Tibial artery (tissue), 4 donors: ENCODE results near the gene LHPP.

Source experiments
- DNase-seq, 2 donors: peaks; one replicate each; pipeline ENCODE4 v3.0.0-alpha.2; 2019
- H3K27ac ChIP-seq, 2 donors: fragments of 200-600 bp; sonication (generic) in 1 of 2; 1 replicate in 1 of 2; 2 replicates in 1 of 2; pipeline ENCODE4 v1.5.1; 2018 to 2019; ENCODE audit warnings: mild to moderate bottlenecking in 1 of 2
- H3K27me3 ChIP-seq, 2 donors: fragments of 200-600 bp; sonication (generic) in 1 of 2; one replicate each; pipeline versions ENCODE4 v1.5.1 to v1.6.0; 2016 to 2019
- H3K36me3 ChIP-seq, 3 donors: fragments of 200-600 bp; sonication (generic) in 2 of 3; one replicate each; pipeline ENCODE4 v1.5.1; 2016 to 2019; ENCODE audit warnings: mild to moderate bottlenecking in 2 of 3
- H3K4me1 ChIP-seq, 4 donors: fragments of 200-600 bp; sonication (generic) in 2 of 4; 1 replicate in 3 of 4; 2 replicates in 1 of 4; pipeline ENCODE4 v1.5.1; 2016 to 2019
- H3K4me3 ChIP-seq, 2 donors: fragments of 200-600 bp; sonication (generic) in 1 of 2; 1 replicate in 1 of 2; 2 replicates in 1 of 2; pipeline ENCODE4 v1.5.1; 2018 to 2019; ENCODE audit warnings: mild to moderate bottlenecking in 2 of 2
- H3K9me3 ChIP-seq, 3 donors: fragments of 200-600 bp; sonication (generic) in 1 of 3; one replicate each; pipeline ENCODE4 v1.5.1; 2016 to 2019
- CTCF ChIP-seq, 2 experiments: fragments of 200-600 bp in 1 of 2; fragments of 450-650 bp in 1 of 2; IDR thresholded peaks; one replicate each; pipeline ENCODE4 v1.5.1; 2017 to 2019; ENCODE audit warnings: antibody characterized with exemption in 2 of 2, mild to moderate bottlenecking in 1 of 2, moderate library complexity in 1 of 2
- intact Hi-C: fragments of 100-400 bp; cut with DNase I; formaldehyde crosslinking; loops from one replicate; pipeline ENCODE4 v1.15.0; 2023; ENCODE audit warnings: low total_unique reads

Gene LHPP

DNA sequence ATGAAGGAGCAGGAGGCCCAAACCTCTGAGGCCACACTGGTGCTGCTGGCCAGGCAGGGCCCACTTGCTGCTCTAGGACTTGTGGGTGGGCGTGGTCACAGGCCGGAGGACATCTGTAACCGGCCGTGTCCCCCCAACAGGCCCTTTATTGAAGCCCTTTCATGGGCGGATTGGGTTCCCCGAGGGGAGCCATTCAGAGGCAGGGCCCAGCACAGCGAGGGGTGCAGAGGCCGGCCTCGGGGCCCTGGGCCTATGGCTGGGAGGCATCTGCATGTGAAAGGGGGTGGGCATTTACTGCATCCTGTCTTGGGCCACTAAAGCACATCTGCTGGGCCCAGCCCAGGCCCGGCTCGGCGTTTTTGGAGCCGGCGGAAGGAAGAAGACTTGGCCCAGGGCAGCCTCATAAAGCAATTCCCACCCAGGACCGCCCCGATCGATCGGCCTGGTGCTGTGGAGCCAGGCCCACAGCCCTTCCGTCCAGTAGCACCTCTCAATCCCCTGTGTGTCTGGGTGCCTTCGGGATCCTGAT, 8.4 kb downstream of the LHPP start:
- intact Hi-C loops, result loop anchor here (5.0 kb wide), 1 partner anchor 672 kb away; no protein-coding TSS in a partner anchor
- TF ChIP-seq CTCF (IDR thresholded peaks at IDR 0.05), result no peak
- Histone ChIP-seq H3K4me3 (no peak overlapping the region), H3K27ac (no peak overlapping the region), H3K4me1 (no peaks in the 10 kb centered on the region), H3K9me3 (no peaks in the 10 kb centered on the region), H3K36me3 (no peaks in the 10 kb centered on the region), H3K27me3 (no peaks in the 10 kb centered on the region)
- DNase-seq, result no peak

GRCh38 chr10:124470544-124471434, 9.2 kb downstream of the LHPP start:
- intact Hi-C loops, result loop anchor here (5.0 kb wide), 1 partner anchor 672 kb away; no protein-coding TSS in a partner anchor
- no peak for DNase-seq
- no peak for TF ChIP-seq CTCF (IDR thresholded peaks at IDR 0.05)
- Histone ChIP-seq H3K4me3 (no peak overlapping the region), H3K36me3 (no peaks in the 10 kb centered on the region), H3K27ac (no peak overlapping the region), H3K27me3 (no peaks in the 10 kb centered on the region), H3K4me1 (no peaks in the 10 kb centered on the region), H3K9me3 (no peaks in the 10 kb centered on the region)

DNA sequence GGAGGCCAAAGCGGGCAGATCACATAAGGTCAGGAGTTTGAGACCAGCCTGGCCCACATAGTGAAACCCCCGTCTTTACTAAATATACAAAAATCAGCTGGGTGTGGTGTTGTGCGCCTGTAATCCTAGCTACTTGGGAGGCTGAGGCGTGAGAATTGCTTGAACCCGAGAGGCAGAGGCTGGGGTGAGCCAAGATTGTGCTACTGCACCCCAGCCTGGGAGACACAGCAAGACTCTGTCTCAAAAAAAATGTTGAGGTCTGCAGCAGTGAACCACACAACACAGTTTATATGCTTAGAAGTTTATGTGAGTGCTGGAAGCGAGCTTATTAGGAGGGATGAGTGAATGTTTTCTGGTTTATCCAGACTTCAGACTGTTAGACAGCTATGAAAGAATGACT, 10.4 kb downstream of the LHPP start:
- H3K4me1 ChIP-seq, result no peaks in the 10 kb centered on the region
- DNase-seq, result no peak

DNA sequence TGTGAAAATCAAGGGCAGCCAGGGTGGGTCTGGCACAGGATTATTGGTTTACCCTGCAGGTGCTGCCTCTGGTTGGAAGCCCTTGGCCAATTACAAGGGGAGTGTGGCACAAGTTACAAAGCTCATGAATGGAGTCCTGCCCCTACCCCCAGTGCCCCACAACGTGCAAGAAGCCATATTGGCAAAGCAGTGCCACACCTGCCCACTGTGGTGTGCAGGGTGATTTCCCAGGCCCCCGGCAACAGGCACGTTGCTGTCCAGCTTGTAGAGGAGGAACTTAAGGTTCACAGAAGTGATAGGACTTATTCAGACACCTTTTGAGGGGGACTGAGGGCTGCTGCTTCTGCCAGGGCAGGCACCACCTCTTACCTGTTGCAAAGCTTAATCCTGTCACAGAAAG, 11.4 kb downstream of the LHPP start:
- Histone ChIP-seq H3K27ac (no peak overlapping the region), H3K4me1 (no peaks in the 10 kb centered on the region), H3K36me3 (no peaks in the 10 kb centered on the region), H3K9me3 (no peaks in the 10 kb centered on the region), H3K4me3 (no peak overlapping the region), H3K27me3 (no peaks in the 10 kb centered on the region)
- DNase-seq, result no peak
- intact Hi-C loops, result loop anchor here (5.0 kb wide), 1 partner anchor 669 kb away; no protein-coding TSS in a partner anchor
- no peak for TF ChIP-seq CTCF (IDR thresholded peaks at IDR 0.05)

More for the DNA sequence above, 10.4 kb downstream of the LHPP start:
- H3K27me3 ChIP-seq, result no peaks in the 10 kb centered on the region
- no peaks in the 10 kb centered on the region for H3K9me3 ChIP-seq
- intact Hi-C loops, result loop anchor here (5.0 kb wide), 1 partner anchor 670 kb away; no protein-coding TSS in a partner anchor
- H3K36me3 ChIP-seq, result no peaks in the 10 kb centered on the region
- no peak overlapping the region for H3K4me3 ChIP-seq
- H3K27ac ChIP-seq, result no peak overlapping the region
- TF ChIP-seq CTCF (IDR thresholded peaks at IDR 0.05), result no peak

DNA sequence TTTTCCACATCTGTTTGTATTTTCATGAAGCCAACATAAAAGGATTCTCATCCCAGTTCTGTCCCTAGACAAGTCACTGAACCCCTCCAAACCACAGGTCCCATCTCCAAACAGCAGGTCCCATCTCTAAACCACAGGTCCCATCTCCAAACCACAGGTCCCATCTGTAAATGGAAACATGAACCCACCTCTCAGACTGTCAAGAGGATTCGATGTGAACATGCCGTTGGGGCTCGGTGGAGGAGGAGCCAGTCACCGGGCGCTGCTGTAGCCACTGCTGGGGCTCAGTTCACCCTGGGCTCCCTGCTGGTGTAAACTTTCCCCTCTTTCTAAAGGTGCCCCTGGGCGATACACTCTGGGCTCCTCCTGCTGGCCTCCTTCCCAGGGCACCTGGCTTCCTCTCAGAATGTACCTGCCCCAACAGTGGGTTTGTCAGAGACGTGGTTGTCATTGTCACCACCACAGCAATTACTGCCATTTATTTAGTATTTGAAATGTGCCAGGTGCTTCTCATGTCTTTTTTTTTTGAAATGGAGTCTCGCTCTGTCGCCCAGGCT, 13.0 kb downstream of the LHPP start:
- TF ChIP-seq CTCF (IDR thresholded peaks at IDR 0.05), result no peak
- no peak for DNase-seq

More for the DNA sequence above, 13.0 kb downstream of the LHPP start:
- intact Hi-C loops, result loop anchor here (5.0 kb wide), 1 partner anchor 668 kb away; no protein-coding TSS in a partner anchor
- no peaks in the 10 kb centered on the region for H3K36me3 ChIP-seq
- H3K27ac ChIP-seq, result no peak overlapping the region
- no peak overlapping the region for H3K4me3 ChIP-seq
- no peaks in the 10 kb centered on the region for H3K4me1 ChIP-seq
- no peaks in the 10 kb centered on the region for H3K27me3 ChIP-seq
- H3K9me3 ChIP-seq, result no peaks in the 10 kb centered on the region
